Muscle of arm (tissue), 12 donors: ENCODE data around the gene SPIRE1. TPM values are rescaled to one million over a fixed set of nuclear protein-coding genes. Genes with fewer than 3 reads are reported as not detected.
"Not testable (repeated sequence)": the region's sequence is repeated elsewhere in the genome, so short reads cannot be mapped to it uniquely, and the experiment has no call there.

Experiments
- DNase-seq: peaks from one replicate; pipeline ENCODE4 v3.0.0-alpha.2; 2013
- polyA plus RNA-seq, 12 donors: library from polyadenylated mRNA; unstranded; fragments of 120-200 nt; gene quantifications; one replicate each; pipeline ENCODE4 v1.2.1, GENCODE V29; 2013; ENCODE audit not compliant: insufficient read length in 12 of 12

The SPIRE1 gene
- polyA plus RNA-seq, 12 donors: 11.5 to 15.7 (median 13.6) TPM; not detected in 1

DNA sequence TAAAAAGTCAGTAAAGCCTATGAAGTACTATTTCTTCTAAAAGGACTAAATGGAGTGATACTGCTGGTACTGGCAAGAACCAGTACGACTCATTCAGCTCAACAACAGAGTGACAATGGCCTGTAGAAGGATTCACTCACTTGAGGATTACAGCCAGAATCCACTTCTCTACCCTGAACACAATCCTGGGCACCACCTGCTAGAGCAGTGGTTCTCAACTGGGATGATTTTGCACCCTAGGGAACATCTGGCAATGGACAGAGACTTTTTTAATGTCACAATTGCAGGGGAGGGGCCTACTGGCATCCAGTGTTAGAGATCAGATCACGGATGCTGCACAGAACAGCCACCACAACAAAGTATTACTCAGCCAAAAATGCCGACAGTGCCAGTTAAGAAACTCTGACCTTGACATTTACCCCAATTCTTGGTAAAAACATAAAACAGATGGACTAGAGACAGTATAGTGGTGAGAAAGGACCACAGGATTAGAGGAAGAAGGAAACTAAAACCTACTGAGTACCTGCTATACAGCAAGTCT lies 5.0 kb downstream of the SPIRE1 start:
- DNase-seq: no peak

DNA sequence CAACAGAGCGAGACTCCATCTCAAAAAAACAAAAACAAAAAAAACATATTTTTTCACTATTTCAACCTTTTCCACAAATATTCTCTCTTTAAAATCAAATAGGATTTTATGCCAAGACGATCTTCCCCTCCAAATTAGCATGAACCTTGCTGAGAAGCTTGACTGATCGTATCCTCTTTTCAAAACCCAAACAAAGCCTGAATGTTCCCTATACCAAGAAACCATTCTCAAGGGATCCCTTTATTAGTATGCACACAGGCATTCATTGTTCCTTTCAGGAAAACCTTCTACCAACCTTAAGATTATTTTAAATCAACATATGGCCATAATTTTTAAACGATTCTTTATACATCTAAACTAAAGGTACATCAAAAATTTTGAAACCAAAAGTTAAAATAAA lies 6.3 kb downstream of the SPIRE1 start:
- DNase-seq: no peak

DNA sequence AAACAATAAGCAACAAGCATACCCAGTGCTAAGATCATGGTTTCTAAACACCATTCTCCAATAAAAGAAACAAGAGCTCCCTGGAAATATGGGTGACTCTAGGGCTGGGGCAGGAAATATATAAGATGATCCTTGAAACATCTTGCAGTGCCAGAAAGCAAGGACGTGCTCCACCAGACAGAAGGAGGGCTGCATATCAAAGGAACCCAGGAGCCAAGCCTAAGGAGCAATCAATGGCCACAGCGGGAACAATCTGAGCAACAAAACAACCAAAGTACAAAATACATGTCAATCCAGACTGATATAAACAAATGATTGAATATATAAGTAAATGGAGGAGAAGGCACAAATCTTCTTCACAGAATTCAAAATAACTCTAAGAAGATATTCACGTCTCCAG lies 10.1 kb downstream of the SPIRE1 start:
- DNase-seq: no peak

DNA sequence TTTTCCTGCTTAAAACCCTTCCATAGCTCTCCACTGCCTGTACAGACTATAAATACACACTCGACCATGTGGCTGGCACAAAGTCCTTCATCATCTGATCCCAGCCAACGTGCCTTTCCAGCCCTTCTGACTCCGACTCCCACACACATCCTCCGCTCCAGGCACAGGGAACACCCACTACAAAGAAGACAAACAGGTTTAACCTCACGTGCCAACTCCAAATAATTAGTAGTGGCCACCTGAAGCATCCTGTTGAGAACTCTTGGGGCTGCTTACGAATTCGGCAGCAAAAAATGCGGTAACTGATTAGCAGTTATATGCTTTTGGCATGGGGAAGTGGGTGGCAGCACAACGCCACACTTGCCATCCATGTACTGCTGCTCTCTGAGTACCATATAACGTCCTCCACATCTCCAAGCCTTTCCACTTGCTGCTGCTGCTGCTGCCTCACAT lies 12.1 kb downstream of the SPIRE1 start:
- DNase-seq: no peak

DNA sequence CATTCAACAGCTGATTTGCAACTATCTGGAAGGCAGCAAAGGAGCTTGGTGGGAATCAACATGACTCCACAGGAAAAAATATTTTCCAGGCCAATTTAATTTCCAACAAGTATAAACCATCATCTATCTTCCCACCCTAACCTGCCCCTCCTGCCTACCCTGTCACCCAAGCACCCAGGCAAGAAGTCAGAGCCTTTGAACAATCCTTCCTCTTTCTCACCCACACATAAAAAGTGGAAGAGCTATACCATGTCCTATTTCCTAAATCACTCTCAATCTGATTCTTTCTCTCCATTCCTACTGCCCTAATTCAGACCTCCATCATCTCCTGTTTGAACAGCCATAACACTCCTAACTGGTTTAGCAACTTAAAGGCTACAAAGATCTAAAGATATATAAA lies 12.7 kb downstream of the SPIRE1 start:
- DNase-seq: no peak

DNA sequence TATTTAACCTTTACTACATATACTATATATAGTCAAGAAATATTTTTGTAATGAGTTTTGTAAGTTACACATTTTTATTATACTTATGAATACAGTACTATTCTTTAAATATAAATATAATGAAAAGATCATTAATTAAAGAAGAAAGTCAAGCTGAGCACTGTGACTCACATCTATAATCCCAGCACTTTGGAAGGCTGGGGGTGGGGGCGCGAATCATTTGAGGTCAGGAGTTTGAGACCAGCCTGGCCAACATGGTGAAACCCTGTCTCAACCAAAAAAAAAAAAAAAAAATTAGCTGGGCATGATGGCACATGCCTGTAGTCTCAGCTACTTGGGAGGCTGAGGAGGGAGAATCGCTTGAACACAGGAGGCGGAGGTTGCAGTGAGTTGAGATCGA lies 14.2 kb downstream of the SPIRE1 start:
- DNase-seq: not testable (repeated sequence)

DNA sequence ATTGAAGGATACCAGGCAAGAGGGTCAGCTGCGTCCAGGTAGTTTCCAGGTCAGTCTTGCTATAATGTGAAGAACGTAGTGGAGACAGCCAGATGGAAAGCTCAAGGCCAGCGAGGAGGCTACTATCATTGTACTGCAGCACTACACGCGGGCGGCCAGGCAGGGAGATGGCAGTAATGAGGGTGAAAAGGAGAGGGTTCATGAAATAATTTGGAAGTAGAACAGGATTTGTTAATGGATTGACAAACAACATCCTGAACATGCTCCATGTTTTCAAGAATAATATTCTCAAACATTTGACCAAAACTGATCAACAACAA lies 17.1 kb downstream of the SPIRE1 start:
- no peak for DNase-seq

DNA sequence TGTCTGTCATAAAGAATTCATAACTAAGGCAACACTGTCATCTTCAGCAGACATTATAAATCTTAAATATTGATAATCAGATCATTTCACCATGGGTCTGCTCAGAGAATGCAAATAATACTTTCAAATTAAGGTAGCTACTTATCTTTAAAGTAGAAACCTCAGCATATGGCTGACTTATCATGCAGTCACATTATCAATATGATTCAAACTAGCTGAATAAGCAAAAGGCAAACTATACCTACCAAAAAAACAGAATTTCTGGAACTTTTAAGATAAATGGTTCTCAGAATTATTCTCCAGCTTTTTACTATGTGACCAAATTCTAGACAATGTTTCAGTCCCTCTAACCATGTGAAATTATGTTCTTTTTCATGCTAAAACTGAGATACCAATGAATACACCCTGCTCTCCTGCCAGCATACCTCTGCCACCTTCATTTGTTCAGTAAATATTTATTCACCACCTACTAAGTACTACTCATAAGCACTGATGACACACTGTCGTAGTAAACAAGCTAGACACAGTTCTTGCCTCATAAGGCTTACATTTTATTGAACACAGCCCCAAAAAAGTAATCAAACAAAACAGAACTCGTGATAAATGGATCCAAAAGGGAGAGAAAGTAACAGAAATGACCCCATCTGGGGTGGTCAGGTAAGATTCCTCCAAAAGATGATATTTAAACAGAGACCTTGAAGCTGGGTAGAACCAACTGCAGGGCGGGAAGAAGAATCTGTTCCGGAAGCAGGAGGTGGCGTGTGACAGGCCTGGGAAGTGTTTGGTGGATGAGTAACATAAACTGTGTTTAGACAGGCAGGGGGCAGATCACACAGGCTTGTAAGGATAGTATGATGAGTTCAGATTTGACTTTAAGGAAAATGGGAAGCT lies 17.7 kb downstream of the SPIRE1 start:
- no peak for DNase-seq

DNA sequence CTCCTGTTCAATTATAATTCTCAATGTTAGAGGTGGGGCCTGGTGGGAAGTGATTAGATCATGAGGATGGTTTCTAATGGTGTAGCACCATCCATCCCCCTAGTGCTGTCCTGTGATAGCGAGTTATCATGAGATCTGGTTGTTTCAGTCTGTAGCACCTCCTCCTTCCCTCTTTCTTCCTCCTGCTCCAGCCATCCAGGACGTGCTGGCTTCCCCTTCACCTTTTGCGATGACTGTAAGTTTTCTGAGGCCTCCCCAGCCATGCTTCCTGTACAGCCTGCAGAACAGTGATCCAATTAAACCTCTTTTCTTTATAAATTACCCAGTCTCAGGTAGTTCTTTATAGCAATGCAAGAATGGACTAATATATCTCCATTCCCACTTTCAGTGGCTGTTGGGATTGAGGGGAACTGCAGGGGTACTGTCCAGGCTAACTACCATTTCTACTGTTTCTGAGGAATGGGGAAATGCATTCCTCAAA lies 19.2 kb downstream of the SPIRE1 start:
- no peak for DNase-seq

DNA sequence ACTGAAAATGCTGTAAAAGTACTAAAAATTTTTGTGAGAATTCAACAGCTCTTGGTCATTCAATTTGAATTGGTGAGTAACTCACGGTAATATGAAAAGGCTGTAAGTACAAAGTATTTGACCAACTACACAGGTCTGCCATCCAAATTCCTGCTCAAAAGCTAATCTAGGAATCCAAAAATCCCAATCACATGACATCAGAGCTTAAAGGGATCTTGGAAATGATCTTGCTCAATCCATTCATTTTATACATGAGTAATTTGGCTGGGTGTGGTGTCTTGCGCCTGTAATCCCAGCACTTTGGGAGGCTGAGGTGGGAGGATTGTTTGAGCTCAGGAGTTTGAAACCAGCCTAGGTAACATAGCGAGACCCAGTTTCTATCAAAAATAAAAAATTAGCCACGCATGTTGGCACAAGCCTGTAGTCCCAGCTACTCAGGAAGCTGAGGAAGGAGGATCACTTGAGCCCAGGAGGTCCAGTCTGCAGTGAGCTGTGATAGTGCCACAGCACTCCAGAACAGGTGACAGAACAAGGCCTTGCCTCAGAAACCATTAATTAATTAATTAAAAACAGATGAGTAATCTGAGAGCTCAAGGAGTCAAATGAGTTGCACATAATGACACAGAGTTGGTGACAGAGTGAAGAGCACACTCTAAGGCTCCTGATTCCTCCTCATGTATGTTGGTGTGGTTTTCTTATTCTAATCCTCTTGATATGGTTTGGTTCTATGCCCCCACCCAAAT lies 19.8 kb downstream of the SPIRE1 start:
- no peak for DNase-seq

DNA sequence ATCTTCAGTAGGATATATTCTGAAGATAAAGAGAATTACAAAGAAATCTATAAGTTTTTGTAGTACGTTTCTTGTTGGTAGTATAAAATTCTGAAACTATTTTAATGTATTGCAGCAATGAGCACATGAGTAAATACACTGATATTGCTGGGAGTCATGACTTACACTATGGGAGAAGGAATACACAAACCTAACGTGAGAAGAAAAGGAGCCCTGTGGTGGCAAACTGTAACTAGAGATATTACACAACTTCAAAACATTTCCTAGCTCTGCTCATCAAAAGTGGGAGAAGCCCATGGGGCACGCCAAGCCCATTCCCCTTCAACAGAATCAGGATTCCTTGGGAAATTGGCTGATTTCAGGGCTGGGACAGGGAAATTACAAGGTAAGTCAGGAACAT lies 20.5 kb downstream of the SPIRE1 start:
- no peak for DNase-seq

DNA sequence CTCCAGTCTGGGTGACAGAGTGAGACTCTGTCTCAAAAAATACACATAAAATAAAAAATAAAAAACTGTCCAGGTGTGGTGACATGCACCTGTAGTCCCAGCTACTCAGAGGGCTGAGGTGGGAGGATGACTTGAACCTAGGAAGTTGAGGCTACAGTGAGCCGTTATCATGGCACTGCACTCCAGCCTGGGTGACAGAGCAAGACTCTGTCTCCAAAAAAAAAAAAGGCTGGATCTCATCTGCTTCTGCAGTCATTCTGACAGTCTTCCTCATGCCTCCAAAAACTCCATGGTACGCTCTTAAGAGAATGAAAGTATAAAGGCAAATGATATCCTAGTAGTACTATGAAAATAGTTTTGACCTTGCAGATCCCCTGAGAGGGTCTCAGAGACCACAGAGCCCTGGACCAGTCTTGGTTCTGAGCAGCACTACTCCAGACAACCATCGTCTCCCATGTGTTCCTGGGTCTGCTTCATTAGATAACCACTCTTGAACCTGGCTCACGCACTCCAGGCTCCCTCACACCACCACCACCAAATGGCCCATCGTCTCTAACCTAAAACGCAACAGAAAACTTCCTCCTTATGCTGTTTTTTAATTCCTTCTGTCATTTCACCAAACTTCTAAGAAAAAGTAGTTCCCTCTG lies 26.0 kb downstream of the SPIRE1 start:
- DNase-seq: no peak

DNA sequence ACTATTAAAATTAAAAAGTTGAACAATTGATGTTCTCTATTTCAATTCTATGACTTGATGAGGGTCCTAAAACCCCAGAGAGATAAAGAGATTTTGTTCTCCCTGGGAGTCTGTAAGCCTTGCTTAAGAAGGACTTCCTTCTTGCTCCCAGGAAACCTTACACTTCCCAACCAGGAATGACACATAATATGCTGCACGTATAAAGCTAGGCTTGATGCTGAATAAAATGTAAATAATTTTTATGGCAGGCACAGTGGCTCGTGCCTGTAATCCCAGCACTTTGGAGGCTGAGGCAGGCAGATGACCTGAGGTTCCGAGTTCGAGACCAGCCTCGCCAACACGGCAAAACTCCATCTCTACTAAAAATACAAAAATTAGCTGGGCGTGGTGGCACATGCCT lies 27.8 kb downstream of the SPIRE1 start:
- DNase-seq: no peak

DNA sequence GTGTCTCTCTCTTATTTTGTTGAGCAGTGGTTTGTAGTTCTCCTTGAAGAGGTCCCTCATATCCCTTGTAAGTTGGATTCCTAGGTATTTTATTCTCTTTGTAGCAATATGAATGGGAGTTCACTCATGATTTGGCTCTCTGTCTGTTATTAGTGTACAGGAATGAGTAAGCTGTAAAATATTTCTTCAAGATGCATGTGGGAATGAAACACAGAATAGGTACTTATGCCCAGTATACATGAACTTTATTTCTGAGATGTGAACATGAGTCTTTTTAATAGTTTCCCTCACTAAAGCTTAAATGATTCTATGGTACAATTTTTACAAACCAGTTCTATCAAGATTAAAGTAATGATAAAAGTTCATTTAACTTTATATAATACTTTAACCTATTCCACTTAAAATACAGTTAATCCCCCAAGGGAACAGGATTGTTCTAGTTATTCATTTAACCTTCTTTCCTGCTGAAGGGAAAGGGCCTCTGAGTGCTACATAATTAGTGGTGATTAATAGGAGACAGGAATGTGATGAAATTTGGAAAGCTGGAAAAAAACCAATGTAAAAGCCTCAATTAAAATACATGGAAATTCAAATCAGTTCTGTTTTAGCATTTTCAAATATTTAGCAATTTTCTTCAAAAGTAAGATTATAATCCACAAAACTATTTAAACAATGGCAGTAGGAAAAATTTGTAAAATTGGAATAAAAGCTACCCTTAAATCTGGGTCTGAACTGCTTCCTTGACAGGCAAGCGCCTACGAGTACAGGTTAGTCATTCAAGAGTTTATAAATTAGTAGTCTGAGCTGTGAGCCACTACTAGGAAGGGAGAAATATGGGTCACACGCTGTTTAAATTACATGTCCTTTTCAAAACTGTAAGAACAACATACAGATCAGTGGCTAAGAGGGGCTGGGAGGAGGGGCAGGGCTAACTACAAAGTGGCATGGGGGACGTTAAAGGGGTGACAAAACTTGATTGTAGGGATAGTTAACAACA lies 28.9 kb downstream of the SPIRE1 start:
- no peak for DNase-seq

DNA sequence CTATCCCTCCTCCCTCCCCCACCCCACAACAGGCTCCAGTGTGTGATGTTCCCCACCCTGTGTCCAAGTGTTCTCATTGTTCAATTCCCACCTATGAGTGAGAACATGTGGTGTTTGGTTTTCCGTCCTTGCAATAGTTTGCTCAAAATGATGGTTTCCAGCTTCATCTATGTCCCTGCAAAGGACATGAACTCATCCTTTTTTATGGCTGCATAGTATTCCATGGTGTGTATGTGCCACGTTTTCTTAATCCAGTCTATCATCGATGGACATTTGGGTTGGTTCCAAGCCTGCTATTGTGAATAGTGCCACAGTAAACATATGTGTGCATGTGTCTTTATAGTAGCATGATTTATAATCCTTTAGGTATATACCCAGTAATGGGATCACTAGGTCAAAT lies 30.7 kb downstream of the SPIRE1 start:
- not testable (repeated sequence) for DNase-seq

DNA sequence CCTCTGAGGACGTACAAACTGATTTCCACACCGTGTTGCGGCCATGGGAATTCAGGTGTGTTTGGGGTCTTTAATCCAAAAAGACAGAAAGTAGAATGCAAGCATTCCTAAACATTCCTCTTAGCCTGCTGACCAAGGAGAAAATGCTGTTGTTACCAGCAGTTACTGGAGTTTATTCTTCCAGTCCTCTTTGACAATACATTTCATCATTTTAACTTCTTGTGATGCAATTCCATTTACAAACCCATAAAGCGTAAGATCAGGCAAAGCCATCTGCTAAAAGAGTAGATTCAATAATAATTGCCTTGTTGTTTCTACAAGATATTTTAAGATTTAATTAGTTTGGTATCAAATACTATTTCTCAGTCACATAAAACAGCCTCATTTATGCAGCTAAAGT lies 32.7 kb downstream of the SPIRE1 start:
- no peak for DNase-seq

DNA sequence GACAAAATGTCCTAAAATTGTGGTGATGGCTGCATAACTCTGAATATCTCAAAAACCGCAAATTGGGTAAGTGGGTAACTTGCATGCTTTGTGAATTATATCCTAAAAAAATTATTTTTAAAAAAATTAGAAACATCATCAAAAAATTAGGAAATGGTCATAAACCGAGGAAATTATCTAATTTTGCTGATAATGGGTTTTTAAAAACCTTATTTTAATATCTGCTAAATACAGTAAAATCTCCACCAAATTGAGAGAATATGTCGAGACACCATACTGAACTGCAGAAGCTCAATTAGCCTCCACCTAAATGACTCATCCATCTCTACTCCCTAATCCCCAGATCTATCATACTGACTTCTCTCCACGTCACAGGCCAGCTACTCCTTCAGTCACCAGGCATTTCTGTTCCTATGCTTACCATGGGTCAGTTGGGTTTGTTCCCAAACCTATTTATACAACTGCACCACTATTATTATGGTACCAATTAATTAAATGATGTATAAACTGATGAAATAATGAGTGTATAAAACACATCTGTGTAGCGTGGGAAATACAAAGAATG lies 36.1 kb downstream of the SPIRE1 start:
- DNase-seq: no peak

DNA sequence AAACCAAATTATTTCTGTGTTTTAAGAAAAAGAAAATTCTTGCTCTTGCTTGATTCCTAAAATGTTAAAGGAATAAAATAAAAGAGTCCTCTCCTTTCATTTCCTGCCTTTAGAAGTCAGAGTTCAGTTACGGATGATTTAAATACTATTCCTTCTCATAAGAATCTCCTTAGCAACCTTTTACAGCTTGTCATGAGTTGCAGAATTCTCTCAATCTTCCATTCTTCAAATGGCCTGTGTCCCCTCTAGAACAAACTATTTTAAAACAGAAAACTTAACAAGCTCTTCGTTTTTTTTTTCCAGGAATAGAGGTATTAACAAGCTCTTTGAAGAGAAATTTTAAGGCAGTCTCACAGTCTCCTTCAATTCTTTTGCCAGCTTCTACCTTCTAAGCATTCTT lies 42.2 kb downstream of the SPIRE1 start:
- DNase-seq: no peak

DNA sequence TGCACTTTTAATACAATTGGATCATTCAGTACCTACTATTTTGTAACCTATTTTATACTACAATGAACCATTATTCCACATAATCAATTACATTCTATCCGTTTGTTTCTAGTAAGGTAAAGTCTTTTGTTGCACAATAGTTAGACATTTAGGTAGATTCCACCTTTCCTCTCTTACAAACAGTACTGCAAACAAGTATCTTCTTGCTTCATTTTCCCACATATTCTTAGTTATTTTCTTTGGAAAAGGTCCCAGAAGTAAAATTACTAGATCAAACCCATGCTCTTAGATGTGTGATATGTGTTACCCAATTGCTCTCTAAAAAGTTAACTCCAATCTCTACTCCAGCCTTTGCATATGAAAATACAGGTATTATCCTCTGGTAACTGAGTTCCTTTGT lies 49.6 kb downstream of the SPIRE1 start:
- no peak for DNase-seq

DNA sequence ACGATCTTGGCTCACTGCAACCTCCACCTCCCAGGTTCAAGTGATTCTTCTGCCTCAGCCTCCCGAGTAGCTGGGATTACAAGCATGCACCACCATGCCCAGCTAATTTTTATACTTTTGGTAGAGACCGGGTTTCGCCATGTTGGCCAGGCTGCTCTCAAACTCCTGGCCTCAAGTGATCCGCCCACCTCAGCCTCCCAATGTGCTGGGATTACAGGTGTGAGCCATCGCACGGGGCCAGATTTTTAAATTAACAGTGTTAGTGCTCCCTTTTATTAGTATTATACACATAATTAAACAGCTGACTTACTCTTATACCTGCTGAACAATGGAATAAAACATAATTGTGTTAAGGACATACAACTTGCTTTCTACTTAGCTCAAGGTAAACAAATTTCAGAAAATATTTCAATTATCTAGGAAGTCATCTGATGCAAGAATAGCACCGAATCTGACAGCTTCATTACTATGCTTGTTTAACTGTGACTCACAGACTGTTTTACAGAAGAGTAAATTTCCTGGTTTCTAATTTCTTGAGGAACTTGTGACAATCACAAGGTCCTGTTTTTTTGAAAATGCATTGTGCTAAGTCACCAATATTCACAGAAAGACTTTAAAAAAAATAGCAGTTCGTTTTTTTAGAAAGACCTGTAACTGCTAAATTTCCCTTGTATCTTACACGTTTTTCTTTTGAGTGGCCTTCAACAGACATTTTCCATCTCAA lies 51.2 kb downstream of the SPIRE1 start:
- no peak for DNase-seq
